ENCODE measurements around the gene HDAC4. TPM values are rescaled to one million over a fixed set of nuclear protein-coding genes. Genes with fewer than 3 reads are reported as not detected.

Gene HDAC4
- total and polyA plus RNA-seq, 2 donors from 2014 or later, result 2.2 to 56.8 TPM

DNA sequence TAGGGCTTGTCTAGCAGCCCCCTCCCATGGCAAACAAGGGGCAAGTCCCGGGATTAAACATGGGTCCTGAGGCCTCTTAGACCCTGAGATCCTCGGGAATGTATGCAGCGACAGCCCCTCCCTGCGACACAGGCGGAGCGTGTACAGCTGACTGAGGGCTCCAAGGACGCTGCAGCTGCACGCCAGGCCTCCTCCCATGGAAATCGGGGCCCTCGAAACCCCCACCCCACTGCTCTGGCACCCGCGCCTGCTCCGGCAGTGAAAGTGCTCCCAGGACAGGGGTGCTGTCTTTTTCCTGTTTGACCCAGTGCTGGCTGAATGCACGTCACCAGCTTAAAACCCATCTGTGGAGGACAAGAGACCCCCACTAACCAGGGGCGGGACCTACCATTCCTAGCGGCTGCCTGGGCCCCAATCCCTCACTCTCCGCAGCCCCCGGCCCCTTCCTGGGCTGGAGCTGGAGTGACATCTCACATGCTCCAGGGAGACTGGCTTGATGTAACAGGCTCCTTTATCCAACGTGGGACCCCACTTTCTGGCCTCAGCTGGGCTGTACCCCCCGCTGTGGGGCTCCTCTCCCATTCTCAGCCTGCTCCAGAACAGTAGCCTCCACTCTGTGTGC, 305.2 kb downstream of the HDAC4 start:
- intact Hi-C loops (cut with DNase I), result no loop called here
- DNase-seq (no peak), FAIRE-seq (no peak)
- Histone ChIP-seq H3K27me3 (ENCODE audit: control insufficient read depth, insufficient read depth, low read length) (no peaks in the 10 kb centered on the region), H3K27ac (ENCODE audit: low read depth in 2 of 2, low read length in 2 of 2) (no peak overlapping the region), H3K9ac (ENCODE audit: low read length in 3 of 3) (no peak overlapping the region), H3K36me3 (ENCODE audit: control insufficient read depth in 2 of 3, insufficient read depth in 3 of 3, low read length in 3 of 3) (peaks cover 0 to 3% (median 0%) of the 10 kb centered on the region in 3 donors), H3K4me1 (ENCODE audit: control insufficient read depth in 2 of 3, insufficient read depth in 2 of 3, low read depth in 1 of 3, low read length in 3 of 3) (no peaks in the 10 kb centered on the region), H3K4me3 (ENCODE audit: low read length in 3 of 3) (no peak overlapping the region), H3K9me3 (ENCODE audit: control insufficient read depth in 2 of 3, insufficient read depth in 1 of 3, low read length in 3 of 3) (no peaks in the 10 kb centered on the region)
- TF ChIP-seq, protein P1, sequence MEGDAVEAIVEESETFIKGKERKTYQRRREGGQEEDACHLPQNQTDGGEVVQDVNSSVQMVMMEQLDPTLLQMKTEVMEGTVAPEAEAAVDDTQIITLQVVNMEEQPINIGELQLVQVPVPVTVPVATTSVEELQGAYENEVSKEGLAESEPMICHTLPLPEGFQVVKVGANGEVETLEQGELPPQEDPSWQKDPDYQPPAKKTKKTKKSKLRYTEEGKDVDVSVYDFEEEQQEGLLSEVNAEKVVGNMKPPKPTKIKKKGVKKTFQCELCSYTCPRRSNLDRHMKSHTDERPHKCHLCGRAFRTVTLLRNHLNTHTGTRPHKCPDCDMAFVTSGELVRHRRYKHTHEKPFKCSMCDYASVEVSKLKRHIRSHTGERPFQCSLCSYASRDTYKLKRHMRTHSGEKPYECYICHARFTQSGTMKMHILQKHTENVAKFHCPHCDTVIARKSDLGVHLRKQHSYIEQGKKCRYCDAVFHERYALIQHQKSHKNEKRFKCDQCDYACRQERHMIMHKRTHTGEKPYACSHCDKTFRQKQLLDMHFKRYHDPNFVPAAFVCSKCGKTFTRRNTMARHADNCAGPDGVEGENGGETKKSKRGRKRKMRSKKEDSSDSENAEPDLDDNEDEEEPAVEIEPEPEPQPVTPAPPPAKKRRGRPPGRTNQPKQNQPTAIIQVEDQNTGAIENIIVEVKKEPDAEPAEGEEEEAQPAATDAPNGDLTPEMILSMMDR (IDR thresholded peaks at IDR 0.05; ENCODE audit: borderline replicate concordance, extremely low read depth, insufficient read depth), result no peak

DNA sequence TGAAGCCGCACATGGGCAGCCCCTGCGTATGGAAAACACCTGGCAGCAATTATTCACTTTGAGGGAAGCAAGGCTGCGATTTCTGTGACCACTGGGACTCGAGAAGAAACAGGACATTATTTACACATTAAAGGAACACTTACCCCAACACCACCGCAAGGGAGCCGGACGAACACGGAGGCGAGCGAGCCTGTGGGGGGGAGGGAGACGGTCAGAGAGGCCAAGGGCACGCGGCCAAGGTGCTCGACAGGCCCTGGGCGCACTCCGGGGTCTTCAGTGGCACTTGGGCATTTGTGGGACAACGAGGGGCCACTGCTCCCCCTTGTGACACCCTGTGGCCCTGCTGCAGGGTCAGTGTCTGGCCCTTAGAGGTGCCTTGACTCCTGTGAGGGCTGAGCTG, 306.0 kb downstream of the HDAC4 start:
- H3K4me1 ChIP-seq (ENCODE audit: control insufficient read depth in 2 of 3, insufficient read depth in 2 of 3, low read depth in 1 of 3, low read length in 3 of 3), result no peaks in the 10 kb centered on the region
- DNase-seq (no peak), FAIRE-seq (no peak)
- TF ChIP-seq, protein P1 (IDR thresholded peaks at IDR 0.05; ENCODE audit: borderline replicate concordance, extremely low read depth, insufficient read depth), result no peak
- H3K27me3 ChIP-seq (ENCODE audit: control insufficient read depth, insufficient read depth, low read length), result no peaks in the 10 kb centered on the region
- no peaks in the 10 kb centered on the region for H3K9me3 ChIP-seq (ENCODE audit: control insufficient read depth in 2 of 3, insufficient read depth in 1 of 3, low read length in 3 of 3)
- no peak overlapping the region for H3K27ac ChIP-seq (ENCODE audit: low read depth in 2 of 2, low read length in 2 of 2)
- H3K36me3 ChIP-seq (ENCODE audit: control insufficient read depth in 2 of 3, insufficient read depth in 3 of 3, low read length in 3 of 3), result peaks cover 0 to under 1% (median 0%) of the 10 kb centered on the region in 3 donors
- intact Hi-C loops (cut with DNase I), result no loop called here
- no peak overlapping the region for H3K4me3 ChIP-seq (ENCODE audit: low read length in 3 of 3)
- no peak overlapping the region for H3K9ac ChIP-seq (ENCODE audit: low read length in 3 of 3)

DNA sequence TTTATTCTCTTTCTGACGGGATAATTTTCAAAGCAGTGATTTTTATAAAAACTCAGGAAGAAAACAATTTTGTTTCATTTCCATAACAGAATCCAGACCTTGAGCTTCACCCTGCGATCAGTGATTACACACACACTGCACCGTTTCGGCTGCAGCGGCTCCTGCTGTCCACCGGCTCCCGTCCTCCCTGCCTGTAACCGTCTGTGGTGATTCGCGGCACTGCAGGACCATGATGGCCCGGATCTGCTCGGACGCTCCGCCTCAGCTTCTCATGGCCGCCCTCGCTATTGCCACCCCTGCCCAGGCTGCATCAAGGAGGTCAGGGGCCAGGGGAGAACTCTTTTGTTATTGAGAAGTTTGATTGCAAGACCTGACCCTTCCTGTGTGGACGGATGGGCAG, 306.9 kb downstream of the HDAC4 start:
- Histone ChIP-seq H3K36me3 (ENCODE audit: control insufficient read depth in 2 of 3, insufficient read depth in 3 of 3, low read length in 3 of 3) (no peaks in the 10 kb centered on the region), H3K27ac (ENCODE audit: low read depth in 2 of 2, low read length in 2 of 2) (no peak overlapping the region), H3K27me3 (ENCODE audit: control insufficient read depth, insufficient read depth, low read length) (no peaks in the 10 kb centered on the region), H3K4me3 (ENCODE audit: low read length in 3 of 3) (no peak overlapping the region), H3K9ac (ENCODE audit: low read length in 3 of 3) (no peak overlapping the region), H3K4me1 (ENCODE audit: control insufficient read depth in 2 of 3, insufficient read depth in 2 of 3, low read depth in 1 of 3, low read length in 3 of 3) (no peaks in the 10 kb centered on the region), H3K9me3 (ENCODE audit: control insufficient read depth in 2 of 3, insufficient read depth in 1 of 3, low read length in 3 of 3) (no peaks in the 10 kb centered on the region)
- DNase-seq (peak in 1 of 5 donors; percentile 61), FAIRE-seq (no peak)
- TF ChIP-seq, protein P1 (IDR thresholded peaks at IDR 0.05; ENCODE audit: borderline replicate concordance, extremely low read depth, insufficient read depth), result no peak
- intact Hi-C loops (cut with DNase I), result no loop called here

DNA sequence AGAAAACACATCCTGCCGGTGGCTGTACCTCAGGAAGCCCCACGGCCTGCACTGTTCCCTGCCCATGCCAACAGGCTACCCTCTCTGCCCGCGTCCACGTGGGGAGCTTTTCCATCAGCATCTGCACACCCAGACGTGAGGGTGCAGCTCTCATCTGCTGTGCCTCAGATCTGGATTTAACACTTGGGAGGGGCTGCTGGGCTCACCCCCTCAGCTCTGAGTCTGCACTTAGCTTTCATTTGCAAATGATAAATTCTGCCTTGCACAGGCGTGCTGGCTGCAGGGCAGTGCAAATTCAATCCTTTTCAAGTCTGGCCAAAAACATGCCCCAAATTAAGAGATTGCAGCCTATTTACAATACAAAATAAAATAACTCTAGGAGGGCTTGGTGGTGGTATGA, 307.3 kb downstream of the HDAC4 start:
- no peak overlapping the region for H3K27ac ChIP-seq (ENCODE audit: low read depth in 2 of 2, low read length in 2 of 2)
- TF ChIP-seq, protein P1 (IDR thresholded peaks at IDR 0.05; ENCODE audit: borderline replicate concordance, extremely low read depth, insufficient read depth), result no peak
- intact Hi-C loops (cut with DNase I), result no loop called here
- no peaks in the 10 kb centered on the region for H3K36me3 ChIP-seq (ENCODE audit: control insufficient read depth in 2 of 3, insufficient read depth in 3 of 3, low read length in 3 of 3)
- DNase-seq, result no peak
- H3K9ac ChIP-seq (ENCODE audit: low read length in 3 of 3), result no peak overlapping the region
- H3K4me3 ChIP-seq (ENCODE audit: low read length in 3 of 3), result no peak overlapping the region
- no peaks in the 10 kb centered on the region for H3K9me3 ChIP-seq (ENCODE audit: control insufficient read depth in 2 of 3, insufficient read depth in 1 of 3, low read length in 3 of 3)
- FAIRE-seq, result no peak
- no peaks in the 10 kb centered on the region for H3K4me1 ChIP-seq (ENCODE audit: control insufficient read depth in 2 of 3, insufficient read depth in 2 of 3, low read depth in 1 of 3, low read length in 3 of 3)
- H3K27me3 ChIP-seq (ENCODE audit: control insufficient read depth, insufficient read depth, low read length), result no peaks in the 10 kb centered on the region
